Karpas-422 (cell line): ENCODE measurements around the gene ERP27. TPM values are rescaled to one million over a fixed set of nuclear protein-coding genes. Genes with fewer than 3 reads are reported as not detected.

Experiments used
- DNase-seq: peaks from one replicate; pipeline ENCODE4 v3.0.0-alpha.2; 2015
- H2AFZ ChIP-seq: fragments of 200-600 bp; sonication (generic); 2 replicates; pipeline ENCODE4 v1.6.1; 2014; ENCODE audit warnings: antibody characterized with exemption, low read length, mixed read lengths
- H3K27ac ChIP-seq: fragments of 200-600 bp; sonication (generic); 2 replicates; pipeline ENCODE4 v1.5.1; 2014; ENCODE audit warnings: mild to moderate bottlenecking, low read length, moderate library complexity
- H3K27me3 ChIP-seq: fragments of 200-600 bp; sonication (generic); 2 replicates; pipeline ENCODE4 v1.6.1; 2014; ENCODE audit warnings: low read length, mixed read lengths
- H3K36me3 ChIP-seq: fragments of 200-600 bp; sonication (generic); 2 replicates; pipeline ENCODE4 v1.6.1; 2014; ENCODE audit warnings: low read length, mixed read lengths; ENCODE audit not compliant: insufficient read depth
- H3K4me1 ChIP-seq: fragments of 200-600 bp; sonication (generic); 2 replicates; pipeline ENCODE4 v1.6.1; 2014; ENCODE audit warnings: mild to moderate bottlenecking, low read length, mixed read lengths
- H3K4me2 ChIP-seq: fragments of 200-600 bp; sonication (generic); 2 replicates; pipeline ENCODE4 v1.6.1; 2014; ENCODE audit warnings: low read length, low read depth, mild to moderate bottlenecking; ENCODE audit not compliant: poor library complexity, severe bottlenecking
- H3K4me3 ChIP-seq: fragments of 200-600 bp; sonication (generic); 2 replicates; pipeline ENCODE4 v1.5.1; 2014; ENCODE audit warnings: mild to moderate bottlenecking, antibody characterized with exemption, low read length, mixed read lengths
- H3K79me2 ChIP-seq: fragments of 200-600 bp; sonication (generic); 2 replicates; pipeline ENCODE4 v1.6.1; 2014; ENCODE audit warnings: mild to moderate bottlenecking, low read length, mixed read lengths
- H3K9ac ChIP-seq: fragments of 200-600 bp; sonication (generic); 2 replicates; pipeline ENCODE4 v1.6.0; 2014; ENCODE audit warnings: low read length
- H3K9me2 ChIP-seq: fragments of 200-600 bp; sonication (generic), shearing (Covaris generic); replicated peaks from 2 replicates; pipeline ENCODE4 v1.6.0; 2014; ENCODE audit warnings: mild to moderate bottlenecking, low read length, moderate library complexity; ENCODE audit not compliant: insufficient read depth
- H3K9me3 ChIP-seq: fragments of 300-700, 200-600 bp; sonication (generic); 2 replicates; pipeline ENCODE4 v1.6.1; 2014; ENCODE audit warnings: low read length, mixed read lengths
- H4K20me1 ChIP-seq: fragments of 200-600 bp; sonication (generic); 2 replicates; pipeline ENCODE4 v1.6.1; 2014; ENCODE audit warnings: mild to moderate bottlenecking, antibody characterized with exemption, low read length, low read depth; ENCODE audit not compliant: insufficient read depth
- total RNA-seq: library from RNA; depleted of rRNA; stranded (reverse); fragments of >200 nt; shearing (Covaris generic); gene quantifications from 2 replicates; pipeline ENCODE4 v1.2.3, GENCODE V29; 2014; ENCODE audit warnings: low replicate concordance

ERP27 gene
- total RNA-seq, 1 experiment from 2014 or later, result 0.60 TPM

DNA sequence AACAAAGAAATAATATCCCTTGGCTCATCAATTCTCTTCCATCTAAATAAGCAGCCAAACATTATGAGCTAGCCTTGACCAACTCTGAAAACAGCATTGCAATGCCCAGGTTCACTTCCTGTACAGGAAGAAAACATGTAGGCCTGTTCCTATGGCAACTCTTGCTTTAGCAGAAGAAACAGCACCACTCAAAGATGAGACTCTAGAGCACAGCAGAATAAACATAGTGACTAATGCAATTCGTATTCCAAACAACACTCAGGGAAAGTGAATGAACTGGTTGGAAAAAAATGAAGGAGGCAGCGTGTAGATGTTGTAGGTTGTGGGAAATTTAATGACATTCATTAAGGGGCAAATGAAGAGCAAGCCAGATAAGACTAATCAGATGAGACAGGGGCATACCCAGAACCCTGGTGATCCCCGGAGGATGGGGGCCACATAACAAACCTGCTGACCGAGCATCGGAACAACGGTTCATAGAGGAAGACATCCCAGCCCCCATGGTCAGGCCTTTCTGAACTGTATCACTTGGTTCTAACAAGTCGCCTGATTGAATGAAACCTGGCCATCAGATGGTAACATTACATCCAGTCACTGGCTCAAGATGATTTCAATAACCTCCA, 14.1 kb upstream of the ERP27 start:
- H3K4me2 ChIP-seq, result peak overlapping the region; percentile 44
- no peak overlapping the region for H2AFZ ChIP-seq
- no peaks in the 10 kb centered on the region for H3K9me3 ChIP-seq
- peaks cover 93% of the 10 kb centered on the region for H3K4me1 ChIP-seq
- peaks cover 19% of the 10 kb centered on the region; the same call in 1 of the 2 replicates for H4K20me1 ChIP-seq
- H3K9me2 ChIP-seq, result no peaks in the 10 kb centered on the region
- peaks cover 53% of the 10 kb centered on the region for H3K36me3 ChIP-seq
- H3K27me3 ChIP-seq, result no peaks in the 10 kb centered on the region
- peak; percentile 76 for DNase-seq
- H3K79me2 ChIP-seq, result peaks cover 88% of the 10 kb centered on the region
- H3K4me3 ChIP-seq, result no peak overlapping the region
- H3K9ac ChIP-seq, result no peak overlapping the region
- peak overlapping the region; percentile 93 for H3K27ac ChIP-seq

GRCh38 chr12:14951851-14952250, 13.5 kb upstream of the ERP27 start:
- Histone ChIP-seq H3K79me2 (peaks cover 86% of the 10 kb centered on the region), H4K20me1 (peaks cover 19% of the 10 kb centered on the region; the same call in 1 of the 2 replicates), H3K9me2 (no peaks in the 10 kb centered on the region), H3K9ac (no peak overlapping the region), H3K4me3 (no peak overlapping the region), H3K27me3 (no peaks in the 10 kb centered on the region), H3K4me2 (no peak overlapping the region), H3K9me3 (no peaks in the 10 kb centered on the region), H3K36me3 (peaks cover 55% of the 10 kb centered on the region), H2AFZ (no peak overlapping the region), H3K4me1 (peaks cover 87% of the 10 kb centered on the region), H3K27ac (peak overlapping the region; percentile 93)
- no peak for DNase-seq

GRCh38 chr12:14950982-14951746, 12.8 kb upstream of the ERP27 start:
- no peak for DNase-seq
- Histone ChIP-seq H3K4me3 (no peak overlapping the region), H3K27me3 (no peaks in the 10 kb centered on the region), H4K20me1 (peaks cover 19% of the 10 kb centered on the region; the same call in 1 of the 2 replicates), H3K27ac (peak overlapping the region; percentile 93), H3K4me2 (no peak overlapping the region), H3K4me1 (peaks cover 81% of the 10 kb centered on the region), H3K9me3 (no peaks in the 10 kb centered on the region), H2AFZ (no peak overlapping the region), H3K79me2 (peaks cover 79% of the 10 kb centered on the region), H3K36me3 (peaks cover 61% of the 10 kb centered on the region), H3K9ac (no peak overlapping the region), H3K9me2 (no peaks in the 10 kb centered on the region)

- Histone ChIP-seq H3K4me1 (peaks cover 73% of the 10 kb centered on the region), H3K4me2 (peak overlapping the region; percentile 7), H2AFZ (no peak overlapping the region), H4K20me1 (peaks cover 19% of the 10 kb centered on the region; the same call in 1 of the 2 replicates), H3K27me3 (no peaks in the 10 kb centered on the region), H3K9me3 (no peaks in the 10 kb centered on the region), H3K79me2 (peaks cover 71% of the 10 kb centered on the region), H3K9ac (no peak overlapping the region), H3K36me3 (peaks cover 67% of the 10 kb centered on the region), H3K4me3 (no peak overlapping the region), H3K27ac (peak overlapping the region; percentile 93), H3K9me2 (no peaks in the 10 kb centered on the region)
- DNase-seq, result no peak
These were observed 12.1 kb upstream of the ERP27 start for GRCh38 chr12:14950421-14950820.

DNA sequence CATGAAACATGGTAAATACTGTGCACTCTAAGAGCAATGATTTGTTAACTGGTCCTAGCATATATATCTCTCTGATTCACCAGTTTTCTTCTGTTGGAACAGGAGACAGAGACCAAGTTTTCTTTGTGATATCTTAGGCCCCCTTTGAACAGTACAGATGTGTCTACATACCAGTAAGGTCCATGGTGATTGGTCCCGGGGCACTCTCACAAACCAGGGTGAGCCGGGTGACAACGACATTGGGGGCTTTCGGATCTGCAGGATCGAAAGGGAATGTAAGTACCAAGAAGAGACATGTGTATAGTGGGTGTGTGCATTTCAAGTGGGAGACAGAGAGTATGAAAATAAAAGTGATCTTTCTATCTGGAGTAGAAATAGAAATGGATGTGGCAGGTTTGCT, 11.3 kb upstream of the ERP27 start:
- H3K4me3 ChIP-seq, result no peak overlapping the region

DNA sequence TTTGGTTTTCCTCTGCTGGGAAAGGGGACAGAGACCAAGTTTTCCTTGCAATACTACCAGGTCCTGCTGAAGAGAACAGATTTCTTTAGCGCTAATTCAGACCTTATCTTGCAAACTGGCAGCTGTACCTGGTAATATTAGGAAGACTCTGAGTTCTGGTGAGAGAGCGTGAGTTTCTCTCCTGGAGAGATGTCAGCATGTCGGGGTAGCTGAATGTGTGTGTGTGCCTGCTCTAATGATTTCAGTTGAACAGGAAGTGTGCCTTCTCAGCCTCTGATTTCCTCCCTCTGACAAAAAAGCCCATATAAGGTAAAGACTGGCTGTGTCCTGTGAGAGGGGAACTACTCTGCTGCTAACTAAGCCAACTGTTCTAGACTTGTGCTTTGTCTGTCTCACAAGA, 10.3 kb upstream of the ERP27 start:
- peak overlapping the region; percentile 51 for H3K4me2 ChIP-seq
- H3K27me3 ChIP-seq, result no peaks in the 10 kb centered on the region
- H3K9ac ChIP-seq, result peak overlapping the region; percentile 67
- H3K27ac ChIP-seq, result peak overlapping the region; percentile 93
- peaks cover 54% of the 10 kb centered on the region for H3K79me2 ChIP-seq
- no peak overlapping the region for H2AFZ ChIP-seq
- DNase-seq, result peak; percentile 92
- H3K4me1 ChIP-seq, result peaks cover 56% of the 10 kb centered on the region
- H3K4me3 ChIP-seq, result peak overlapping the region; percentile 22; the same call in 1 of the 2 replicates
- no peaks in the 10 kb centered on the region for H3K9me2 ChIP-seq
- 0 out of 2 replicates have a peak, but pooled peaks cover 10% of the 10 kb centered on the region for H4K20me1 ChIP-seq
- no peaks in the 10 kb centered on the region for H3K9me3 ChIP-seq
- peaks cover 73% of the 10 kb centered on the region for H3K36me3 ChIP-seq

More for the DNA sequence above, 11.3 kb upstream of the ERP27 start:
- Histone ChIP-seq H3K9me3 (no peaks in the 10 kb centered on the region), H3K36me3 (peaks cover 73% of the 10 kb centered on the region), H3K27me3 (no peaks in the 10 kb centered on the region), H4K20me1 (peaks cover 18% of the 10 kb centered on the region; the same call in 1 of the 2 replicates), H3K79me2 (peaks cover 63% of the 10 kb centered on the region), H3K4me1 (peaks cover 65% of the 10 kb centered on the region), H3K4me2 (peak overlapping the region; percentile 51), H3K27ac (peak overlapping the region; percentile 93), H3K9ac (peak overlapping the region; percentile 63), H2AFZ (no peak overlapping the region), H3K9me2 (no peaks in the 10 kb centered on the region)
- no peak for DNase-seq

- peaks cover 38% of the 10 kb centered on the region for H3K4me1 ChIP-seq
- no peaks in the 10 kb centered on the region for H3K27me3 ChIP-seq
- no peak overlapping the region for H3K27ac ChIP-seq
- H3K4me2 ChIP-seq, result no peak overlapping the region
- H4K20me1 ChIP-seq, result 0 out of 2 replicates have a peak, but pooled peaks cover 5% of the 10 kb centered on the region
- H3K4me3 ChIP-seq, result no peak overlapping the region
- DNase-seq, result no peak
- no peak overlapping the region for H2AFZ ChIP-seq
- H3K79me2 ChIP-seq, result peaks cover 36% of the 10 kb centered on the region
- H3K9me3 ChIP-seq, result no peaks in the 10 kb centered on the region
- H3K36me3 ChIP-seq, result peaks cover 86% of the 10 kb centered on the region
- H3K9ac ChIP-seq, result no peak overlapping the region
- no peaks in the 10 kb centered on the region for H3K9me2 ChIP-seq
These were observed 8.5 kb upstream of the ERP27 start for GRCh38 chr12:14946861-14947260.

GRCh38 chr12:14946162-14946561, 7.8 kb upstream of the ERP27 start:
- Histone ChIP-seq H3K4me2 (no peak overlapping the region), H3K9ac (no peak overlapping the region), H3K9me3 (no peaks in the 10 kb centered on the region), H2AFZ (no peak overlapping the region), H3K9me2 (no peaks in the 10 kb centered on the region), H3K27ac (no peak overlapping the region), H3K4me1 (peaks cover 31% of the 10 kb centered on the region), H3K4me3 (no peak overlapping the region), H3K79me2 (peaks cover 29% of the 10 kb centered on the region), H4K20me1 (0 out of 2 replicates have a peak, but pooled peaks cover 4% of the 10 kb centered on the region), H3K36me3 (peaks cover 84% of the 10 kb centered on the region), H3K27me3 (no peaks in the 10 kb centered on the region)
- no peak for DNase-seq
